ENCODE data around the gene PLEKHG1.

The PLEKHG1 gene

DNA sequence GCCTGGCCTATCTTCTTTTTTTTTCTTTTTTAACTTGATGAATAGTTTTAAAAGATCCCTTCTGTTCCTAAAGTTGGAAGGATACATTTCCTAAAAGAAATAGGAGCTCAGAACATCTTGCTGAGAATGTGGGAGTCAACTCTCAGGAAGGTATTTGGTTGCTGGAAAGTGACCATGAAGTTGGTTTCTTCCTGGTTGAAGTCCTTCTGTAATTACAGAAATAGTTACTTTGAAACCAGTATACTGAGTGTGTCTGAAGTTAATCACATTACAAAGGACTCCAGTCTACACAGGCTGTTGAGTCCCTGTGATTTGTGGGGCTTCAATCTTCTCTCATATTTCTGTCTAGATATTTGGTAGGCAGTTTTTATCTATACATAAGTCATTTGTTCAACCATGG lies 9.8 kb upstream of the PLEKHG1 start:
- Histone ChIP-seq H3K4me3 (replicated peaks; ENCODE audit: low read depth, low read length) (no peak overlapping the region), H3K27me3 (replicated peaks; ENCODE audit: control insufficient read depth, insufficient read depth, low read length) (no peaks in the 10 kb centered on the region), H3K36me3 (ENCODE audit: control insufficient read depth, insufficient read depth, low read length) (no peaks in the 10 kb centered on the region)
- DNase-seq (ENCODE audit: extremely low read depth, insufficient read length), result no peak
- TF ChIP-seq, protein P1, sequence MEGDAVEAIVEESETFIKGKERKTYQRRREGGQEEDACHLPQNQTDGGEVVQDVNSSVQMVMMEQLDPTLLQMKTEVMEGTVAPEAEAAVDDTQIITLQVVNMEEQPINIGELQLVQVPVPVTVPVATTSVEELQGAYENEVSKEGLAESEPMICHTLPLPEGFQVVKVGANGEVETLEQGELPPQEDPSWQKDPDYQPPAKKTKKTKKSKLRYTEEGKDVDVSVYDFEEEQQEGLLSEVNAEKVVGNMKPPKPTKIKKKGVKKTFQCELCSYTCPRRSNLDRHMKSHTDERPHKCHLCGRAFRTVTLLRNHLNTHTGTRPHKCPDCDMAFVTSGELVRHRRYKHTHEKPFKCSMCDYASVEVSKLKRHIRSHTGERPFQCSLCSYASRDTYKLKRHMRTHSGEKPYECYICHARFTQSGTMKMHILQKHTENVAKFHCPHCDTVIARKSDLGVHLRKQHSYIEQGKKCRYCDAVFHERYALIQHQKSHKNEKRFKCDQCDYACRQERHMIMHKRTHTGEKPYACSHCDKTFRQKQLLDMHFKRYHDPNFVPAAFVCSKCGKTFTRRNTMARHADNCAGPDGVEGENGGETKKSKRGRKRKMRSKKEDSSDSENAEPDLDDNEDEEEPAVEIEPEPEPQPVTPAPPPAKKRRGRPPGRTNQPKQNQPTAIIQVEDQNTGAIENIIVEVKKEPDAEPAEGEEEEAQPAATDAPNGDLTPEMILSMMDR (IDR thresholded peaks at IDR 0.05; ENCODE audit: insufficient read depth, low read length, poor library complexity, severe bottlenecking), result no peak

DNA sequence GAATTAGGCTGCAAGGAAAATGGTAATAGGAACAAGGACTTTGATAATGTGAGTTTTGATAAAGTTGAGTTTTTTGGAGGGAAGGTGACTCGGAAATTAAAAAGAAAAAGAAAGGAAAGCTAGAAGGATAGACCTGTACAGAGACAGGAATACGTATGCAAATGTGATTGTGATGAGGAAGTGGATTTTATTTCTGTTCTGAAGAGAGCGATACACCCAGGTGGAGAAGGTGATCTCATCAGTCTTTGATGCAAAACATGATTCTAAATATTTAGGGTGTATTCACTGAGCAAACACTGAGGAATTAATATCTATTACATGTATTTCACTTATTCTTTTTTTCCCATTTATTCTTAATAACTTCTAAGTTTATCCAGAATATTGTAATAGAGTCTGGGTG lies 9.2 kb upstream of the PLEKHG1 start:
- Histone ChIP-seq H3K27me3 (replicated peaks; ENCODE audit: control insufficient read depth, insufficient read depth, low read length) (no peaks in the 10 kb centered on the region), H3K36me3 (ENCODE audit: control insufficient read depth, insufficient read depth, low read length) (no peaks in the 10 kb centered on the region), H3K4me3 (replicated peaks; ENCODE audit: low read depth, low read length) (no peak overlapping the region)
- DNase-seq (ENCODE audit: extremely low read depth, insufficient read length), result no peak
- TF ChIP-seq, protein P1 (IDR thresholded peaks at IDR 0.05; ENCODE audit: insufficient read depth, low read length, poor library complexity, severe bottlenecking), result no peak

DNA sequence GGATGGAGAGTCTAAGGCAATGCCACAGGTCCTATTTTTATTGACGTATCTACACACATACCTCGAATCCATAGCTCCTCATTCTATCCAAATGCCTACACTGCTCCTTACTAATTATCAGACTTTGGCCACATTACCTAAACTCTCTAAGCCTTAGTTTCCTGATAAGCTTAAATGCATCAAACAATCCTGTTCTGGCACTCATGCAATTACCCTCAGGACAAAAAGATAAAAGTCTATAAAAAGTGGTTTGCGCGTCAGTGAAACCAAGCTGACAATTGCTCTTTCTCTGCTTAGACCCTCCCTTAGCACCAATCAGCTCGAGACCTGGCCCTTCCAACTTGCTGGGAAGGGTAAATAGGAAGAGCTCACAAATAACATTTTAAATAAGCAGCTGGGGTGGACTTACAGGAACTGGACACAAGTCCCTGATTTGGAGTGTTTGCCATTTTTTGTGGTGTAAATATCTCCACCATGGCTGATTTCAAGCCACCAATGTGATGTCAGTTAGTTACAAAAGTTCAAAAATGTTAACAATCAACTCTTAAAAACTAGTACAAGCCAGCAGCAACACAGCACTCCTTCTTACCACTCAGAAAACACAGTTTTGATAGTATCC lies 7.2 kb upstream of the PLEKHG1 start:
- no peak for DNase-seq (ENCODE audit: extremely low read depth, insufficient read length)
- H3K36me3 ChIP-seq (ENCODE audit: control insufficient read depth, insufficient read depth, low read length), result no peaks in the 10 kb centered on the region
- TF ChIP-seq, protein P1 (IDR thresholded peaks at IDR 0.05; ENCODE audit: insufficient read depth, low read length, poor library complexity, severe bottlenecking), result no peak
- no peaks in the 10 kb centered on the region for H3K27me3 ChIP-seq (replicated peaks; ENCODE audit: control insufficient read depth, insufficient read depth, low read length)
- H3K4me3 ChIP-seq (replicated peaks; ENCODE audit: low read depth, low read length), result no peak overlapping the region

DNA sequence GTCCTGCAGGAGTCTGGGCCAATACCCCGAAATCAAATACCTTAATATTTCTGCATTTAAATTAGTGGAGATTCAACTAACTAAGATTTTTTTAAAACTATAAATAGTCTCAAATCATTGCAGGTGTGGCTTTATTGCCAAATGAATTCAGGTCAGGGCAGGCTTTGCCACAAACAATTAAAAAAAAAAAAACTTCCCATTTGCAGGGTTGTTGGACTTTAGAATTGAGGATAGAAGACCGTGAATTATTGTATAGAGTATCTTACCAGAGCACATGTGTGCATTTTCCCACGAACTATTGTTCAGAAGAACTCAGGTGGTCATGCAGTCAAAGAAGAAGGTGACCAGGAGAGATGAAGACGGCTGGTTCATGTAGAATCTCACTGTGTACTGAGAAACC lies 6.6 kb upstream of the PLEKHG1 start:
- H3K36me3 ChIP-seq (ENCODE audit: control insufficient read depth, insufficient read depth, low read length), result no peaks in the 10 kb centered on the region
- TF ChIP-seq, protein P1 (IDR thresholded peaks at IDR 0.05; ENCODE audit: insufficient read depth, low read length, poor library complexity, severe bottlenecking), result no peak
- H3K27me3 ChIP-seq (replicated peaks; ENCODE audit: control insufficient read depth, insufficient read depth, low read length), result no peaks in the 10 kb centered on the region; the same call in 1 of the 2 replicates
- no peak overlapping the region for H3K4me3 ChIP-seq (replicated peaks; ENCODE audit: low read depth, low read length)
- no peak for DNase-seq (ENCODE audit: extremely low read depth, insufficient read length)

DNA sequence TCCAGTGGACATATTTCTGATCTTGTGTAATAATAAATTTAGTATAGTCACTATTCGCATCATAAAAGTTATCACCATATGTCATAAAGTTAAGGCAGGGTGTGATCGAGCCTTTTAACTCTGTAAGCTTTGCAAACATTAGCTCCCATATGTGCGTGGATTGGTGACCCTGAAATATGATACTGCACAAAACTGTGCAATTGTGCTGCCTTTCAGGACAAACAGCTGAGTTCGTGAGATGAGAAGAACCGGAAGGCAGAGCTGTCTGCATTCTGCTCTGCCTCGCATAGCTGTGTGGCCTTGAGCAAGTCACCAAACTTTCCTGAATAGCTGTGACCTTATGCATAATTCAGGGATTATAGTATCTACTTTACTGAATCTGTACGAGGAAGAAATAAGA lies 3.2 kb upstream of the PLEKHG1 start:
- Histone ChIP-seq H3K4me3 (replicated peaks; ENCODE audit: low read depth, low read length) (no peak overlapping the region), H3K27me3 (replicated peaks; ENCODE audit: control insufficient read depth, insufficient read depth, low read length) (peaks cover 1% of the 10 kb centered on the region; the same call in 1 of the 2 replicates), H3K36me3 (ENCODE audit: control insufficient read depth, insufficient read depth, low read length) (no peaks in the 10 kb centered on the region)
- no peak for DNase-seq (ENCODE audit: extremely low read depth, insufficient read length)
- TF ChIP-seq, protein P1 (IDR thresholded peaks at IDR 0.05; ENCODE audit: insufficient read depth, low read length, poor library complexity, severe bottlenecking), result no peak

DNA sequence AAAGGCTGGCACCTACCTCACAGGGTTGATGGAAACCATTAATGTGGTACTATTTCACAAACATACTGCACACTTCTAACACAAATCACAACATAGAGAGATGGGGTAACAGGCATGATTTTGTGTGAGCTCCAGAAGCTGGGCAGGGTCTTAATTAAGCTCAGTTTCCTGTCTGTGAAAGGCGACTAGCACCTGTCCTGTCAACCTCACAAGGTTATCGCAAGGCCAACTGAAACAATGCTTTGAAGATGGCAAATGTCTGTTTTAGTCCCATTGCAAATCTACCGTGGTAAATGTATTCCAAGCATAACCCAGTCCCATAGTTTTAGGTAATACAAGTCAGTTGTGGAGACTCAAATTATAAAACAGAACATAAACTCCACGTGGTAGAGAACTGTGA lies 1.3 kb upstream of the PLEKHG1 start:
- TF ChIP-seq, protein P1 (IDR thresholded peaks at IDR 0.05; ENCODE audit: insufficient read depth, low read length, poor library complexity, severe bottlenecking), result no peak
- DNase-seq (ENCODE audit: extremely low read depth, insufficient read length), result no peak
- no peak overlapping the region for H3K4me3 ChIP-seq (replicated peaks; ENCODE audit: low read depth, low read length)
- H3K27me3 ChIP-seq (replicated peaks; ENCODE audit: control insufficient read depth, insufficient read depth, low read length), result peaks cover 1% of the 10 kb centered on the region; the same call in 1 of the 2 replicates
- H3K36me3 ChIP-seq (ENCODE audit: control insufficient read depth, insufficient read depth, low read length), result no peaks in the 10 kb centered on the region
